ENCODE measurements around the gene FGD4. TPM values are rescaled to one million over a fixed set of nuclear protein-coding genes. Genes with fewer than 3 reads are reported as not detected.
"Not testable (repeated sequence)": the region's sequence is repeated elsewhere in the genome, so short reads cannot be mapped to it uniquely, and the experiment has no call there.

The FGD4 gene
- total RNA-seq, 4 donors from 2014 or later, result 13.8 to 34.6 (median 20.8) TPM

DNA sequence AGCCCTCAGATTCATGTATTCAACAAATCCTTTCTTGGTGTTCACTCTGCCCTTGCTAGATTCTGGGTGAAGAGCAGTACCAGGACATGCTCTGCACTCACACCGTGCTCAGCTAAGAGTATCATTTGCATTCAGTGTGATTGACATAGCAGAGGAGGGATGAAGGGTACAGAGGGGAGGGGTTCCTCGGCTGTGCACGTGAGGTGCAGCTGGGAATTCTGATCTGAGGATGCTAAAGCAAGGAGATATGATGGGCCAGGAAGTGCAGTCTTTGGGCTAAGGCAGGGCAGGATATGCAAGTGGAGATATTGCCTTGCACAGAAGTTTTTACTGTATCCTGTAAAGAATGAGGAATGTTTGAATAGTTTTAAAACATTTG lies 108.6 kb downstream of the FGD4 start:
- DNase-seq, result no peak
- Histone ChIP-seq H3K4me3 (no peak overlapping the region), H3K27me3 (no peaks in the 10 kb centered on the region), H3K27ac (no peak overlapping the region), H3K9me3 (no peaks in the 10 kb centered on the region), H3K36me3 (no peaks in the 10 kb centered on the region), H3K4me1 (no peaks in the 10 kb centered on the region)
- TF ChIP-seq POLR2A (IDR thresholded peaks at IDR 0.05), result no peak
- TF ChIP-seq, protein P1, sequence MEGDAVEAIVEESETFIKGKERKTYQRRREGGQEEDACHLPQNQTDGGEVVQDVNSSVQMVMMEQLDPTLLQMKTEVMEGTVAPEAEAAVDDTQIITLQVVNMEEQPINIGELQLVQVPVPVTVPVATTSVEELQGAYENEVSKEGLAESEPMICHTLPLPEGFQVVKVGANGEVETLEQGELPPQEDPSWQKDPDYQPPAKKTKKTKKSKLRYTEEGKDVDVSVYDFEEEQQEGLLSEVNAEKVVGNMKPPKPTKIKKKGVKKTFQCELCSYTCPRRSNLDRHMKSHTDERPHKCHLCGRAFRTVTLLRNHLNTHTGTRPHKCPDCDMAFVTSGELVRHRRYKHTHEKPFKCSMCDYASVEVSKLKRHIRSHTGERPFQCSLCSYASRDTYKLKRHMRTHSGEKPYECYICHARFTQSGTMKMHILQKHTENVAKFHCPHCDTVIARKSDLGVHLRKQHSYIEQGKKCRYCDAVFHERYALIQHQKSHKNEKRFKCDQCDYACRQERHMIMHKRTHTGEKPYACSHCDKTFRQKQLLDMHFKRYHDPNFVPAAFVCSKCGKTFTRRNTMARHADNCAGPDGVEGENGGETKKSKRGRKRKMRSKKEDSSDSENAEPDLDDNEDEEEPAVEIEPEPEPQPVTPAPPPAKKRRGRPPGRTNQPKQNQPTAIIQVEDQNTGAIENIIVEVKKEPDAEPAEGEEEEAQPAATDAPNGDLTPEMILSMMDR (IDR thresholded peaks at IDR 0.05), result no peak
- intact Hi-C loops (cut with DNase I; ENCODE audit: low total_unique reads), result no loop called here

DNA sequence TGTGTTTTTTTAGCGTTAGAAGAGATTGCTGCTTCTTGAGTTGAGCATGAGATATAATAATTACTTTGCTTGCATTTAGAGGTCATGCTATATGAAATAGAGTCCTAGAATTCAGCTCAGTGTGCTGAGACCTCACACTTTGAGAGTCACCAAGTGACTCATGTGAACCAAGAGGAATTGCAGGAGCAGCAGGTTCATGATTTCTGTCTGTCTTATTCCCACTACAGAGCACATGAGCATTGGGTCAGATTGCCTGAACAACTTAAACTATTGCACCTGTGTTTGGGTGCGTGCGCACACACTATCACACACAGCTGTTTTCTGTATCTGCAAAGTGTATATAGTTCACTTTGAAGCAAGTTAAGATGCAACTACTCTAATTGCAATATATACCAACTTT lies 109.3 kb downstream of the FGD4 start:
- H3K4me1 ChIP-seq, result no peaks in the 10 kb centered on the region
- TF ChIP-seq, protein P1 (IDR thresholded peaks at IDR 0.05), result no peak
- TF ChIP-seq POLR2A (IDR thresholded peaks at IDR 0.05), result no peak
- H3K27ac ChIP-seq, result no peak overlapping the region
- H3K27me3 ChIP-seq, result no peaks in the 10 kb centered on the region
- DNase-seq, result no peak
- no peaks in the 10 kb centered on the region for H3K9me3 ChIP-seq
- H3K36me3 ChIP-seq, result no peaks in the 10 kb centered on the region
- H3K4me3 ChIP-seq, result no peak overlapping the region
- intact Hi-C loops (cut with DNase I; ENCODE audit: low total_unique reads), result no loop called here

DNA sequence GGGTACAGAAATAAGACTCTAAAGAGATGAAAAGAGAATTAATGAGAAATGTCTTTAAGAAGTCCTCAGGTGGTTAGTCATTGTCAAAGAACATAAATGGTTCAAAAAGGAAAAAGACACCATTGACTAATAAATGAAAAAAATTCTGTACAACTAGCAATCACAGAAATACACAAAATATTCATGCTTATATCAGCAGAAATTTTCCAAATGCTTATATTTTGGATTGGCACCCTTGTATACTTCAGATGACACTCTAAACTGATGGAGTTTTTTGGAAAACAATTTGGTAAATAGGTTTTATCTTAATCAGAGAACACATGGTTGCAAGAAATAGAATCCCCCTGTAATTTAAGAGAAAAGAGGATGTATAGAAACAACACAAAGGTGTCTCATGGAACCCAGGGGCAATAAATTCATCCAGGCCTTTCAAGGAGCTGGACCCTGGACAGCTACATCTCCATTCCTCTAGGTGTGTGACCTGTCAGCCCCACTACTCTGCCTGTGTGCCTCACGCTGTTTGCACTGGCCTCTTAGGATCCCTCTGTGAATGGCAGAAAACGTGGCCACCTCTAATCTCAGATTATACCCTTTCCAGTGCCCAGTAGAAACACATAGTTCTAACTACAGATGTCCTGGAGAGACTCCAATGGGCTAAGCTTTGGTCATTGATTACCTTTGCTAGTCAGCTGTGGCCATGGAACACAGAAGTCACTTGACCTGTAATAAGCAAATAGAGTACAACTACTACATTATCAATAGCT lies 110.2 kb downstream of the FGD4 start:
- H3K9me3 ChIP-seq, result no peaks in the 10 kb centered on the region
- no peak overlapping the region for H3K27ac ChIP-seq
- no peaks in the 10 kb centered on the region for H3K36me3 ChIP-seq
- no peaks in the 10 kb centered on the region for H3K27me3 ChIP-seq
- no peak for TF ChIP-seq POLR2A (IDR thresholded peaks at IDR 0.05)
- TF ChIP-seq, protein P1 (IDR thresholded peaks at IDR 0.05), result no peak
- intact Hi-C loops (cut with DNase I; ENCODE audit: low total_unique reads), result no loop called here
- no peak for DNase-seq
- H3K4me1 ChIP-seq, result no peaks in the 10 kb centered on the region
- H3K4me3 ChIP-seq, result no peak overlapping the region

DNA sequence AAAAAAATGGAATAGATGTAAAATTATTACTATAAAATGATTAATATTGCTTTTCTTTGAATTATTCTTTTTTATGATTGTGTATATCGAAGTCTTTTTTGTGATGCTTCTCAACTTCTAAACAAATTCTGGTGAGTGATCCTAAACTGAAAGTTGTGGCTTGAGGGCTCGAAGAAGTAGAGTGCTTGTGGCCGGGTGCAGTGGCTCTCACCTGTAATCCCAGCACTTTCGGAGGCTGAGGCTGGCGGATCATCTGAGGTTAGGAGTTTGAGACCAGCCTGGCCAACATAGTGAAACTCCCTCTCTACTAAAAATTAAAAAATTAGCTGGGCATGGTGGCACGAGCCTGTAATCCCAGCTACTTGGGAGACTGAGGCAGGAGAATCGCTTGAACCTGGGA lies 112.6 kb downstream of the FGD4 start:
- H3K9me3 ChIP-seq; intact Hi-C loops (cut with DNase I; ENCODE audit: low total_unique reads); H3K4me1 ChIP-seq; DNase-seq; H3K36me3 ChIP-seq; H3K27ac ChIP-seq; H3K27me3 ChIP-seq; H3K4me3 ChIP-seq: not testable (repeated sequence)

DNA sequence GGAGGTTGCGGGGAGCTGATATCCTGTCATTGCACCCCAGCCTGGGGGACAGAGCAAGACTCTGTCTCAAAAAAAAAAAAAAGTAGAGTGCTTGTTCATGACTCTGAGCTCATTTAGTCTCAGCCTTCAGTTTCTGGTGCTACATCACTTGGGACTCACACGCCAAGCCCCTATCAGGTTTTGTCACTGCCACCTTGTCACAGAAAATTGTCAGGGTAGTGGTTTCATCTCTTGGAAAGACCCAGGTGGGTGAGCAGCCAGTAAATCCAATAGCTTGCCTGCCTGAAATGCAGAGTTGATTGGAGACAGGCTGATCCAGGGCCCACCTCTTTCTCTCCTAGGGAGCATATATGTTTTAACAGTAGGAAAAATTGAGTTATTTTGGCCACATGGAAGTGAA lies 113.0 kb downstream of the FGD4 start:
- Histone ChIP-seq H3K9me3 (no peaks in the 10 kb centered on the region), H3K27me3 (no peaks in the 10 kb centered on the region), H3K27ac (no peak overlapping the region), H3K36me3 (no peaks in the 10 kb centered on the region), H3K4me3 (no peak overlapping the region), H3K4me1 (no peaks in the 10 kb centered on the region)
- no peak for DNase-seq
- intact Hi-C loops (cut with DNase I; ENCODE audit: low total_unique reads), result no loop called here
- TF ChIP-seq, protein P1 (IDR thresholded peaks at IDR 0.05), result no peak
- no peak for TF ChIP-seq POLR2A (IDR thresholded peaks at IDR 0.05)

DNA sequence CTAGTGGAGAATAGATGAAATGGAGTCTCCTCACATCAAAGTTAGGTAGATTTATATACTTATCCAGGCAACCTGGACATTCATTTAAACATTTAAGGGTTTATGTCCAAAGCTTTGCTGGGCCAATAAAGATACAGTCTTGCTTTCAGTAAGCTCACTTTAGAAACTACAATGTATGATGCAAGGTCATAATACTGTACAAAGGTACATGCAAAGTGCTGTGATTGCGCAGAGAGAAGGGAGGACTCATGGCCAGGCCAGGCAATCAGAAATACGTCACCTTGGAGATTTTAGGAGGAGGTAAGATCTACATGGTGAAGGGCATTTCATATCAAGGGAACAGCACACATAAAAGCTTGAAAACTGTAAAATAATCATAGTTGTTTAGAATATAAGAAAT lies 113.6 kb downstream of the FGD4 start:
- DNase-seq, result no peak
- H3K4me1 ChIP-seq, result no peaks in the 10 kb centered on the region
- no peaks in the 10 kb centered on the region for H3K27me3 ChIP-seq
- intact Hi-C loops (cut with DNase I; ENCODE audit: low total_unique reads), result no loop called here
- no peak overlapping the region for H3K4me3 ChIP-seq
- no peak overlapping the region for H3K27ac ChIP-seq
- TF ChIP-seq, protein P1 (IDR thresholded peaks at IDR 0.05), result no peak
- TF ChIP-seq POLR2A (IDR thresholded peaks at IDR 0.05), result no peak
- no peaks in the 10 kb centered on the region for H3K9me3 ChIP-seq
- H3K36me3 ChIP-seq, result no peaks in the 10 kb centered on the region
